K562 (cell line): Measurements from ENCODE around the gene SDCCAG8. TPM values are rescaled to one million over a fixed set of nuclear protein-coding genes. Genes with fewer than 3 reads are reported as not detected.

Source experiments
- PRDM10 ChIP-seq: fragments of 450-650 bp; IDR thresholded peaks from 2 replicates; pipeline ENCODE4 v1.6.1; 2018; ENCODE audit not compliant: partially characterized antibody
- PTBP1 ChIP-seq: fragments of 200-400 bp; formaldehyde crosslinking; IDR thresholded peaks from 2 replicates; pipeline ENCODE4 v1.6.1; 2017; ENCODE audit warnings: low read depth, low read length
- ZNF12 ChIP-seq: sonication (generic); formaldehyde crosslinking; IDR thresholded peaks from 2 replicates; pipeline ENCODE4 v1.4.0; 2020; ENCODE audit warnings: mild to moderate bottlenecking, missing genetic modification reagents
- ZNF253 ChIP-seq: fragments of 250-450 bp; sonication (Bioruptor Pico); conservative IDR thresholded peaks from 2 replicates; pipeline ENCODE4 v1.6.1; 2021; ENCODE audit warnings: mild to moderate bottlenecking
- ZNF280A ChIP-seq: fragments of 450-650 bp; IDR thresholded peaks from 2 replicates; pipeline ENCODE4 v1.6.1; 2018; ENCODE audit warnings: mild to moderate bottlenecking, low read depth; ENCODE audit not compliant: partially characterized antibody
- polyA plus RNA-seq, 8 experiments: library from polyadenylated mRNA; depleted of rRNA in 4 of 8; stranded (reverse) in 5 of 8; unstranded in 3 of 8; fragments of >200 nt; fragmentation: Nextera tagmentation in 2 of 8; fragmentation: Illumina TruSeq in 1 of 8; extraction: Ambion mirVana in 2 of 8; extraction: Trizol in 1 of 8; gene quantifications; 2 replicates each; pipeline versions ENCODE4 v1.2.1 to v1.2.3, GENCODE V29; 2011 to 2014; ENCODE audit warnings: inconsistent platforms in 1 of 8, missing spikeins in 1 of 8
- total RNA-seq, 7 experiments: library from RNA; depleted of rRNA in 6 of 7; stranded (reverse); fragments of >200 nt in 6 of 7; fragmentation: Illumina TruSeq in 2 of 7; extraction: Trizol in 2 of 7; gene quantifications; 2 replicates each; pipeline versions ENCODE4 v1.2.1 to v1.2.3, GENCODE V29; 2011 to 2021; ENCODE audit warnings: low replicate concordance in 1 of 7

The SDCCAG8 gene
- total and polyA plus RNA-seq, 9 of the 15 experiments (the other 6 are each of a cell fraction or from before 2014, with no cell fraction given) = 17.9 to 36.7 (median 25.4) TPM

- TF ChIP-seq PTBP1 (no peak), ZNF253 (CRISPR knock-in tag) (no peak), ZNF280A (no peak), ZNF12 (no peak), PRDM10 (no peak)
These were observed 239.0 kb downstream of the SDCCAG8 start (continued) for GRCh38 chr1:243494741-243495431.
